Spleen (tissue), 11 donors: ENCODE measurements around the gene C10orf67. TPM values are rescaled to one million over a fixed set of nuclear protein-coding genes. Genes with fewer than 3 reads are reported as not detected.
A peak's percentile ranks its signal among the peaks of the same experiment; 100 is the strongest.

ENCODE experiments used
- DNase-seq: peaks from one replicate; pipeline ENCODE4 v3.0.0-alpha.2; 2020
- H3K27ac ChIP-seq, 8 donors: fragments of 200-600 bp; sonication (generic) in 7 of 8; 1 replicate in 4 of 8; 2 replicates in 4 of 8; pipeline versions ENCODE4 v1.5.0 to v1.8.0; 2016 to 2021; ENCODE audit warnings: inconsistent platforms in 4 of 8, mild to moderate bottlenecking in 4 of 8, moderate library complexity in 1 of 8
- H3K27me3 ChIP-seq, 7 donors: fragments of 200-600 bp; sonication (generic) in 6 of 7; replicated peaks in 1 of 7; 1 replicate in 4 of 7; 2 replicates in 3 of 7; pipeline versions ENCODE4 v1.5.0 to v1.8.0; 2016 to 2021; ENCODE audit warnings: inconsistent platforms in 3 of 7, mild to moderate bottlenecking in 1 of 7
- H3K36me3 ChIP-seq, 6 donors: fragments of 200-600 bp; sonication (generic) in 5 of 6; 1 replicate in 4 of 6; 2 replicates in 2 of 6; pipeline versions ENCODE4 v1.5.0 to v1.8.0; 2016 to 2021; ENCODE audit warnings: inconsistent platforms in 2 of 6
- H3K4me1 ChIP-seq, 6 donors: fragments of 200-600 bp; sonication (generic) in 5 of 6; 1 replicate in 3 of 6; 2 replicates in 3 of 6; pipeline versions ENCODE4 v1.5.0 to v1.8.0; 2016 to 2021; ENCODE audit warnings: inconsistent platforms in 3 of 6
- H3K4me3 ChIP-seq, 8 donors: fragments of 200-600 bp; sonication (generic) in 7 of 8; 1 replicate in 4 of 8; 2 replicates in 4 of 8; pipeline versions ENCODE4 v1.5.0 to v1.8.0; 2016 to 2021; ENCODE audit warnings: inconsistent platforms in 4 of 8, mild to moderate bottlenecking in 4 of 8, moderate library complexity in 2 of 8
- H3K9me3 ChIP-seq, 8 donors: fragments of 200-600 bp; sonication (generic) in 7 of 8; 1 replicate in 4 of 8; 2 replicates in 4 of 8; pipeline versions ENCODE4 v1.5.0 to v1.8.0; 2016 to 2021; ENCODE audit warnings: inconsistent platforms in 4 of 8
- CTCF ChIP-seq, 11 experiments: fragments of 200-600 bp in 7 of 11; fragments of 450-650 bp in 4 of 11; sonication (generic) in 4 of 11; IDR thresholded peaks in 8 of 11; conservative IDR thresholded peaks in 3 of 11; 1 replicate in 7 of 11; 2 replicates in 4 of 11; pipeline versions ENCODE4 v1.4.0 to v1.8.0; 2016 to 2021; ENCODE audit warnings: antibody characterized with exemption in 11 of 11, inconsistent platforms in 4 of 11, mild to moderate bottlenecking in 1 of 11
- POLR2A ChIP-seq, 3 donors: fragments of 450-650 bp; IDR thresholded peaks; one replicate each; pipeline ENCODE4 v1.5.1; 2017; ENCODE audit warnings: antibody characterized with exemption in 3 of 3, mild to moderate bottlenecking in 1 of 3
- POLR2AphosphoS5 ChIP-seq, 3 donors: sonication (generic); formaldehyde crosslinking; IDR thresholded peaks; one replicate each; pipeline ENCODE4 v1.5.1; 2017; ENCODE audit warnings: antibody characterized with exemption in 3 of 3
- WGBS, 5 donors: extraction: QIAGEN DNeasy Blood & Tissue Kit in 3 of 5; methylation state at CpG; one replicate each; pipeline versions ENCODE4 v1.1.5 to v1.1.7; 2013 to 2018; 5-methylcytosine and 5-hydroxymethylcytosine counted together
- intact Hi-C: fragments of 100-400 bp; cut with DNase I; formaldehyde crosslinking; loops from one replicate; pipeline ENCODE4 v1.15.0; 2023; ENCODE audit warnings: low total_unique reads
- polyA plus RNA-seq, 3 donors: library from polyadenylated mRNA; stranded (reverse); fragments of 200-250 nt; gene quantifications; one replicate each; pipeline ENCODE4 v1.2.1, GENCODE V29; 2013
- total RNA-seq, 7 donors: library from RNA; depleted of rRNA in 3 of 7; stranded (reverse); fragments of >200 nt in 3 of 7; fragmentation: NEBNext Ultra II Directional in 4 of 7; extraction: Animal tissue kit (Norgen Biotek cat#: 25700) in 4 of 7; gene quantifications; one replicate each; pipeline versions ENCODE4 v1.1.0 to v1.2.1, GENCODE V29; 2016 to 2021
- donor health status: healthy with polysubstance abuse.
- donor health status: DM: no; HTN: no; CAD: no; lungs with moderate emphysema.
- donor health status: DM: no; HTN: no; CAD: no.
- donor health status: Bipolar disorder and iron deficiency.
- donor health status: healthy.
- donor health status: DM: no; HTN: no; CAD: no.
- donor health status: DM: yes; HTN: yes; CAD: no.

C10orf67 gene
- total and polyA plus RNA-seq, 10 donors = 0.02 to 0.32 (median 0.21) TPM; not detected in 4

GRCh38 chr10:23345861-23346260 is 1.3 kb upstream of the C10orf67 start:
- Histone ChIP-seq H3K27me3 (peaks cover 0 to 57% (median 10%) of the 10 kb centered on the region in 7 donors), H3K27ac (no peak overlapping the region), H3K4me3 (no peak overlapping the region), H3K36me3 (no peaks in the 10 kb centered on the region), H3K4me1 (peaks cover 0 to 34% (median 9%) of the 10 kb centered on the region in 6 donors), H3K9me3 (no peaks in the 10 kb centered on the region)
- intact Hi-C loops = no loop called here
- 65 to 84% (median 77%) methylated on average over 5 of the region's 5 CpGs for WGBS, 5 donors
- no peak for TF ChIP-seq POLR2AphosphoS5 (IDR thresholded peaks at IDR 0.05)
- no peak for TF ChIP-seq POLR2A (IDR thresholded peaks at IDR 0.05)
- no peak for TF ChIP-seq CTCF (IDR thresholded peaks at IDR 0.05 in 8 of 11, conservative IDR thresholded peaks at IDR 0.05 in 3 of 11)
- no peak for DNase-seq

GRCh38 chr10:23343591-23344240 is 881 bp downstream of the C10orf67 start:
- Histone ChIP-seq H3K27me3 (peaks cover 0 to 53% (median 10%) of the 10 kb centered on the region in 7 donors), H3K4me3 (peak overlapping the region; percentile 13 to 72 (median 40)), H3K9me3 (no peaks in the 10 kb centered on the region), H3K4me1 (peaks cover 0 to 34% (median 9%) of the 10 kb centered on the region in 6 donors), H3K27ac (peak overlapping the region in 2 of 8 donors; percentile 42 to 63), H3K36me3 (no peaks in the 10 kb centered on the region)
- intact Hi-C loops = no loop called here
- peak; percentile 82 for DNase-seq
- 10 to 30% (median 16%) methylated on average over 17 to 48 of the region's 48 CpGs for WGBS, 5 donors
- TF ChIP-seq CTCF (IDR thresholded peaks at IDR 0.05 in 8 of 11, conservative IDR thresholded peaks at IDR 0.05 in 3 of 11) = no peak
- TF ChIP-seq POLR2A (IDR thresholded peaks at IDR 0.05) = no peak
- no peak for TF ChIP-seq POLR2AphosphoS5 (IDR thresholded peaks at IDR 0.05)

GRCh38 chr10:23342213-23342884 is 2.2 kb downstream of the C10orf67 start:
- DNase-seq = no peak

More at GRCh38 chr10:23342213-23342884, 2.2 kb downstream of the C10orf67 start:
- Histone ChIP-seq H3K4me1 (peaks cover 0 to 25% (median 9%) of the 10 kb centered on the region in 6 donors), H3K36me3 (no peaks in the 10 kb centered on the region), H3K9me3 (no peaks in the 10 kb centered on the region), H3K4me3 (no peak overlapping the region), H3K27me3 (peaks cover 0 to 39% (median 10%) of the 10 kb centered on the region in 7 donors), H3K27ac (no peak overlapping the region)
- intact Hi-C loops = no loop called here
- TF ChIP-seq POLR2AphosphoS5 (IDR thresholded peaks at IDR 0.05) = no peak
- no peak for TF ChIP-seq CTCF (IDR thresholded peaks at IDR 0.05 in 8 of 11, conservative IDR thresholded peaks at IDR 0.05 in 3 of 11)
- TF ChIP-seq POLR2A (IDR thresholded peaks at IDR 0.05) = no peak
- 73 to 93% (median 80%) methylated on average over 11 of the region's 11 CpGs for WGBS, 5 donors
